Calu3 (cell line): ENCODE results near the gene MAP7. TPM values are rescaled to one million over a fixed set of nuclear protein-coding genes. Genes with fewer than 3 reads are reported as not detected.
"Not testable (repeated sequence)": the region's sequence is repeated elsewhere in the genome, so short reads cannot be mapped to it uniquely, and the experiment has no call there.

Experiments used
- BruUV-seq: library from RNA; stranded (reverse); fragments of 400-500 nt; replicated peaks from 2 replicates; lab custom pipeline; 2021; lab: Mats Ljungman, UMichigan
- CTCF ChIA-PET: fragments of 300-600 bp; sonication (Branson Sonifier 250); formaldehyde crosslinking; loops from one replicate; lab custom pipeline; 2022; ENCODE audit warnings: antibody characterized with exemption; lab: Charles Lee
- DNase-seq: peaks from one replicate; pipeline ENCODE4 v3.0.0; 2022
- H3K27ac Mint-ChIP-seq: one replicate; pipeline ENCODE4 v1.8.0; 2022; ENCODE audit warnings: mixed read lengths; ENCODE audit not compliant: unreplicated experiment
- H3K27me3 Mint-ChIP-seq: one replicate; pipeline ENCODE4 v1.8.0; 2022; ENCODE audit warnings: mixed read lengths; ENCODE audit not compliant: unreplicated experiment
- H3K36me3 Mint-ChIP-seq: one replicate; pipeline ENCODE4 v1.8.0; 2022; ENCODE audit warnings: mild to moderate bottlenecking, moderate library complexity, mixed read lengths; ENCODE audit not compliant: insufficient read depth, unreplicated experiment
- H3K4me1 Mint-ChIP-seq: one replicate; pipeline ENCODE4 v1.8.0; 2022; ENCODE audit warnings: mild to moderate bottlenecking, low read depth, mixed read lengths; ENCODE audit not compliant: unreplicated experiment
- H3K4me3 Mint-ChIP-seq: one replicate; pipeline ENCODE4 v1.8.0; 2022; ENCODE audit warnings: mild to moderate bottlenecking, low read depth, moderate library complexity, mixed read lengths; ENCODE audit not compliant: unreplicated experiment
- H3K9me3 Mint-ChIP-seq: one replicate; pipeline ENCODE4 v1.8.0; 2022; ENCODE audit warnings: low read depth, mixed read lengths; ENCODE audit not compliant: unreplicated experiment
- intact Hi-C: fragments of 100-400 bp; cut with micrococcal nuclease; formaldehyde crosslinking; loops from one replicate; pipeline ENCODE4 v1.10.0; 2022; ENCODE audit not compliant: unreplicated experiment
- total RNA-seq: library from RNA; stranded (reverse); gene quantifications from 2 replicates; pipeline ENCODE4 v1.2.3, GENCODE V29; 2022
- TF ChIP-seq, protein P1 (sequence below): fragments of 200-600 bp; IDR thresholded peaks from one replicate; pipeline ENCODE4 v1.8.0; 2022; ENCODE audit warnings: antibody characterized with exemption; ENCODE audit not compliant: unreplicated experiment

MAP7 gene
- total RNA-seq, 1 experiment from 2014 or later, result 30.1 TPM

DNA sequence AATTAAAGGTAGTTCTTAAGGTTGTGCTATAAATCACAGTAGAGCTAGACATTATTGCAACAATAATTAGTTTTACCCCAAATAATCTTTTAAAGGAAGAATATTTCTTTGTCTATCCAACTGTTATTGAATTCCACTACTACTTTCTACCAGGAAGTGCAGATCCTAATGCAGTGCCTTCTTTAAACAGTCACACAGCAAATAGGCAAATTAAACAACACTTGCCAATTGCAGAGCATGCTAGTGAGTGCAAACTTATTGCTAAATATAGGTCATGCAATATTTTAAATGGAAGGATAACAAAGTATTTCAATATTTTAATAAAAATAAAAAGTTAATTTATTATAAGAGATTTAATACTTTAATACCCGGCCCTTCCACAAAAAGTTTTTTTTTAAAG is 153.3 kb downstream of the MAP7 start:
- BruUV-seq, result no TSS peak
- intact Hi-C loops, result no loop called here
- H3K4me3 Mint-ChIP-seq, result no peak overlapping the region
- CTCF ChIA-PET, result no interaction called here
- DNase-seq, result no peak
- H3K27me3 Mint-ChIP-seq, result no peaks in the 10 kb centered on the region
- TF ChIP-seq, protein P1, sequence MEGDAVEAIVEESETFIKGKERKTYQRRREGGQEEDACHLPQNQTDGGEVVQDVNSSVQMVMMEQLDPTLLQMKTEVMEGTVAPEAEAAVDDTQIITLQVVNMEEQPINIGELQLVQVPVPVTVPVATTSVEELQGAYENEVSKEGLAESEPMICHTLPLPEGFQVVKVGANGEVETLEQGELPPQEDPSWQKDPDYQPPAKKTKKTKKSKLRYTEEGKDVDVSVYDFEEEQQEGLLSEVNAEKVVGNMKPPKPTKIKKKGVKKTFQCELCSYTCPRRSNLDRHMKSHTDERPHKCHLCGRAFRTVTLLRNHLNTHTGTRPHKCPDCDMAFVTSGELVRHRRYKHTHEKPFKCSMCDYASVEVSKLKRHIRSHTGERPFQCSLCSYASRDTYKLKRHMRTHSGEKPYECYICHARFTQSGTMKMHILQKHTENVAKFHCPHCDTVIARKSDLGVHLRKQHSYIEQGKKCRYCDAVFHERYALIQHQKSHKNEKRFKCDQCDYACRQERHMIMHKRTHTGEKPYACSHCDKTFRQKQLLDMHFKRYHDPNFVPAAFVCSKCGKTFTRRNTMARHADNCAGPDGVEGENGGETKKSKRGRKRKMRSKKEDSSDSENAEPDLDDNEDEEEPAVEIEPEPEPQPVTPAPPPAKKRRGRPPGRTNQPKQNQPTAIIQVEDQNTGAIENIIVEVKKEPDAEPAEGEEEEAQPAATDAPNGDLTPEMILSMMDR, result no peak
- peaks cover 2% of the 10 kb centered on the region for H3K9me3 Mint-ChIP-seq
- no peak overlapping the region for H3K27ac Mint-ChIP-seq
- peaks cover 4% of the 10 kb centered on the region for H3K4me1 Mint-ChIP-seq
- peaks cover 3% of the 10 kb centered on the region for H3K36me3 Mint-ChIP-seq

DNA sequence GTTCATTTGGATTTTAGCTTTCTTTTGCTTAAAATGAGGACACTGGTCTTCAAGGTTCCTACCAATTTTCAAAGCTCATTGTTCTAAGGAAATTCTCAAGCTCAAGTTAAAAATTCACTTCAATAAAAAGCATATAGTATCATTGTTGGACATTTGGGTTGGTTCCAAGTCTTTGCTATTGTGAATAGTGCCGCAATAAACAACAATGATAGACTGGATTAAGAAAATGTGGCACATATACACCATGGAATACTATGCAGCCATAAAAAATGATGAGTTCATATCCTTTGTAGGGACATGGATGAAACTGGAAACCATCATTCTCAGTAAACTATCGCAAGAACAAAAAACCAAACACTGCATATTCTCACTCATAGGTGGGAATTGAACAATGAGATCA is 159.3 kb downstream of the MAP7 start:
- intact Hi-C loops, CTCF ChIA-PET, DNase-seq, H3K4me1 Mint-ChIP-seq, H3K27ac Mint-ChIP-seq, H3K9me3 Mint-ChIP-seq, H3K4me3 Mint-ChIP-seq, H3K27me3 Mint-ChIP-seq, BruUV-seq, H3K36me3 Mint-ChIP-seq: not testable (repeated sequence)

DNA sequence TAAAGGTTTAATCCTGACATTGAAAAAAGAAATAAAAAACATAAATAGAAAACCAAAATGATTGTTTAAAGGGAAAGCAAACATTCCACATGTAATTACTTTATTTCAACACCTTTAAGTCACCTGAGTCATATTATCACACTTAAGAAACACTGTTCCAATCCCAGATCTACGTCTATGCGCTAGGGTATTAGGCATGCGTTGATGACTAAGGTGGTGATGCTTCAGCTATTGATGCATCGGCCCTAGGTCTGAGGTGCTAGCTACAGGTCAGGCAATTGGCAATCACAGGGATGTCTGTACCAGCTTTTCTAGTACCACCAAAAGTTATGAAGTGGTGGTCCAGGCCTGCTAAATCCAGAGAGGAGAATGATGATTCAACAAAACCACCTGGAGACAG is 162.9 kb downstream of the MAP7 start:
- TF ChIP-seq, protein P1, result no peak
- Mint-ChIP-seq H3K4me1 (no peaks in the 10 kb centered on the region), H3K4me3 (no peak overlapping the region), H3K9me3 (no peaks in the 10 kb centered on the region), H3K27me3 (no peaks in the 10 kb centered on the region), H3K27ac (no peak overlapping the region), H3K36me3 (peaks cover 4% of the 10 kb centered on the region)
- CTCF ChIA-PET, result no interaction called here
- intact Hi-C loops, result no loop called here
- no peak for DNase-seq
- no TSS peak for BruUV-seq

DNA sequence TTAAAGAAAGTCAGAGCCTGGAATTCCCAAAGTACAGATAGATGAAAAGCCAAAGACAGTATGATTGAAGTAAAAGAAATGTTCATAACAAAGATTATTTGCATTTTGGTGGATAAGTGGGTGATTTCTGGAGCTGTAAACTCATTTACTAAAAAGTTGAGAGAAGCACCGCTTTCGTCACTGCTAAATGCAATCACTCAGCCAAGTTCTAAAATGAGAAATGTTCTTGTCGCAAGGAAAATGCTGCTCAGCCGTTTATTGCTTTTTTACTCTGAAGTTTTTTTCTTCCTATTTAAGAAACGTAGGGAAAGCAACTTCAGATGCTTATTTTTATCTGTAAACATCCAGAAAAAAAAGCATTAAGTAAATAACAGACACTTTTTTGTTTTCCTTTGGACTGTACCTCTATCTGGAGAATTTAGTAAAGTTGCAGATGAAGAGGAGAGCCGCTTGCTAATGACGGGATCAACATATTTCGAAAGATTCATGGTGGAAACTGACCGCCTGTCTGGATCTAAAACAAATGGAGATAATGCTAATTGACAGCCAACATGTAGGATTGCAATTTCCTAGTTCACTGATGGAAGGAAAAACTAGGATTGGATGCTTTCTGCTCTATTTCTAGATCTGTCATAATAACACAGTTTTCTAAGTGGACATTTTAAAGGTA is 166.8 kb downstream of the MAP7 start:
- no TSS peak for BruUV-seq

More for the DNA sequence above, 166.8 kb downstream of the MAP7 start:
- Mint-ChIP-seq H3K36me3 (peaks cover 4% of the 10 kb centered on the region), H3K9me3 (no peaks in the 10 kb centered on the region), H3K4me1 (no peaks in the 10 kb centered on the region), H3K27ac (no peak overlapping the region), H3K27me3 (no peaks in the 10 kb centered on the region), H3K4me3 (no peak overlapping the region)
- TF ChIP-seq, protein P1, result no peak
- CTCF ChIA-PET, result no interaction called here
- DNase-seq, result no peak
- intact Hi-C loops, result no loop called here
